ENCODE results near the gene DTNA.
"Not testable (repeated sequence)": the region's sequence is repeated elsewhere in the genome, so short reads cannot be mapped to it uniquely, and the experiment has no call there.

Gene DTNA

DNA sequence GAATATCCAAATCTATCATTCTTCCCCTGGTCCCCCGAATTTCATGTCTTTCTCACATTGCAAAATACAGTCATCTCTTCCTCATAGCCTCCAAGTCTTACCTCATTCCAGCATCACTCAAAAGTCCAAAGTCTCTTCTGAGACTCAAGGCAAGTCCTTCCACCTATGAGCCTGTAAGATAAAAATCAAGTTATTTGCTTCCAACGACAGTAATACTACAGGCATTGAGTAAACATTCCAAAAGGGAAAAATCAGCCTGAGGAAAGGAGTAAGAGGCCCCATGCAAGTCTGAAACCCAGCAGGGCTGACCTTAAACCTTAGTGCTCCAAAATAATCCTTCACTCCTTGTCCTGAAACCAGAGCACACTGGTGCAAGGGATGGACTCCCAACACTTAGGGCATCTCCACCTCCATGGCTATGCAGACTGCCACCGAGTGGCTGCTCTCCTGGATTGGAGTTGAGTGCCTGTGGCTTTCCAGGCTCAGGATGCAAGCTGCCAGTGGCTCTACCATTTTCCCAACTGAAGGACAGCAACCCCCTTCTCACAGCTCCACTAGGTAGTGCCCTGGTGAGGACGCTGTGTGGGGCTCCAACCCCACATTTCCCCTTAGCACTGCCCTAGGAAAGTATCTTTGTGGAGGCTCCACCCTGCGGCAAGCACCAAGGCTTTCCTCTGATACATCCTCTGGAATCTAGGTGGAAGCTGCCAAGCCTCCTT lies 16.3 kb downstream of the DTNA start:
- no peak for DNase-seq

GRCh38 chr18:34729264-34729663 lies 19.2 kb downstream of the DTNA start:
- DNase-seq = no peak

DNA sequence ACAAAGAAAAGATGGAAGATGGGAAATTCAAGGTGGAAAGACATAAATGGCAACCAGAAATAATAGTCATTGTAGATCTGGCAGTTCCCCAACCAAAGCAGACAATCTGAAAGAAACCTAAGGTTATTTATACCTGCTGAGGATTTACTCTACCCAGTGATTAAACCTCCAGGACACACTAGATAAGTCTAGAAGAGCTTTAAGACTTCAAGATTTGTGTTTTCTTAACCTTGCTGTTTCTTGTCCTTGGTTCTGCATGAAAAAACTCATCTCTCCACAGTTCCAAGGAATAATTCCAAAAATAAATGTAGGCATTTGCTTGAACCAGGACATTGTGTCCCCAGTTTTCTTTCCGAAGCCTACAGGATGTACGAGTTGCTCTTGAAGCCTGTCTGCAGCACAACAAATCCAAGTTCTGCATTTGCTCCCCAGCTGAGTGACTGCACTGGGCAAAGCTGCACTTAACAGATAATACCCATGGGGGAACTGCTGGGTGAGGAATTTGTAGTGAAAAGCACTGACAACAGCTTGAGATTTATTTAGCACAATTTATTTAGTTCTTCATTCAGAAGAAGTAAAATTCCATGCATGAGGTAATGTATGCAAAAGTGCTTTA lies 19.8 kb downstream of the DTNA start:
- DNase-seq = no peak

DNA sequence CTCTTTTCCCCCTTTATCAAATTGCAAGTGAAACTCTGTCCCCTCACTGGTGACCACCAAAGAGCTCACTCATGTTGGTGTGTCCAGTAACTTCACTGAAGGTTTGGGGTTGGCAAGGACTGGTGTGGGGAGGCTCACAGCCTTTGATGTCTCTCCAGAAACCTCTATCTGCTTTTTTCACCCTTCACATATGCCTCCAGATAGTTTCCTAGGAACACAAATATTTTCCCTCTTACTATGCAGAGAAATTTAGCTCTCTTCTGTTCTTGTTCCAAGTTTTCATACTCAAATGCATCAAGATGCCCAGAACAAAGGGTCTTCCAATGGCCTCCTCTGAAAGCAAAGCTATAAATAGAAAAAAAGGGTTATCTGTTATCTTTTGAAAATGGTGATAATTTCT lies 20.7 kb downstream of the DTNA start:
- no peak for DNase-seq

DNA sequence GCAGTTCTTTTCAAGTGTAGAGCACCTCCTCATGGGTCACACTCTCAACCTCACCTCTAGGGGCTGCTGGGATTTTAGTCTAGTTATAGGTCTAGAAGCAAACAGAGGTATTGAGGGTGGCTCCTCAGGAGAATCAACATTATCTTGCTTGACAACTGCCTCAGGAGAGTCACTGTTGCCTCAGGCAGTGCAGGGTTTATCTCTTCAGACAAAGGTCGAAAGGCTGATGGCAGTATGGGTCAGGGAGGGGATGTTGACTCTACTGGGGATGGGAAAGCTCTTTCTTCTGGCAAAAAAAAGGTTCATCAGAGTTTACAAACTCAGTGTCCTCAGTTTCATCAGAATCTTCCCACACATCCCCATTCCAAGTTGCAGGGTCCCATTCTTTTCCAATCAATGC lies 24.0 kb downstream of the DTNA start:
- no peak for DNase-seq

GRCh38 chr18:34734526-34734925 lies 24.4 kb downstream of the DTNA start:
- DNase-seq = not testable (repeated sequence)

DNA sequence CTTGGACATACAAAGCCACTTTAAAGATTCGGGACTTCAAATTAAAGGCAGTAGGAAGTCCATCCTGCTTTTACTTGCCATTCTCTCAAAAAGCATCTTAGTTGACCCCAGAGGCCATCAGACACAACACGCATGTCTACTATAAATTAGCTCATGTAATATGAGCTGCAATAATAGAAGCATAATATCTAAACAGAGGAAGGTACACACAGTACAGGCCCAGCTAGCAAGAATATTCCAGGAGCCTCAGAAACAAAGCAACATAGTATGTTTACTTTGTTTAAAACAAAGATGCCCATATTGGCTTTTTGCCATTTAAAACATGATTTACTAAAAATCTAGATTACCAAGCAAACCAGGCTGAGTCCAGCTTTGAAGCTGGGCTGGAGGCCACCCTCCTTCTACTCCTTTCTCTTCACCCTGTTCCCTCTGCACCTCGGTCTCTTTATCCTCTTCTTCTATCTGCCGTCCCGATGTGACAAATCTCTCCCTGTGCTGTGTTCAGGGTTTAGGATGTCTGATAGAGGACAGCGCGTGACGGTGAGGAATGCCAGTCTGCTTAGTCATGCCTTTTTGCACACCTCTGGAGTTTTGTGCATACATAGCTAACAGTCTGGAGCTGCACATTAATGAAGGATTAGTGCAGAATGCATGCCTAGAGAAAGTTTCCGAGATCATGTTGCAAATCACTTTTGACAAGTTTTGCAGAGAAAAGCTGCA lies 28.2 kb downstream of the DTNA start:
- no peak for DNase-seq

DNA sequence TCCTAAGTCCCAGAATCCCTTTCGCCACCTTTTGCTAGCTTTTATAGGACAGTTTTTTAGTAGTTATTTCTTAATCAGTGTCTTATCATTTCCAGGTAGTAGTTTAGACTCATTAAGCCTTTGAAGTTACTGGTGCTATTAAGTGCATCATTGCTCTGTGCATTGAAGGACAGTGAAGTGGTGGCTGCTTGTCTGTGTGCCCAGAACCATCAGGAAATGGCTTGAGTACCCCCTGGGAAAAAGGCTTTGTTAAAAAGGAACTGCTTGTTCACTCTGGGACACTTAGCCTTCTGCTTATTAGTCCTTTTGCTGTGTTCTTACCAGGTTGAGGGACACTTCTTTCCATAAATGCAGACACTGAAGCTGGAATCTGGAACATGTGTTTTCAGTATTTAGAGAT lies 30.0 kb downstream of the DTNA start:
- peak; percentile 39 for DNase-seq

GRCh38 chr18:34740724-34741123 lies 30.6 kb downstream of the DTNA start:
- no peak for DNase-seq

DNA sequence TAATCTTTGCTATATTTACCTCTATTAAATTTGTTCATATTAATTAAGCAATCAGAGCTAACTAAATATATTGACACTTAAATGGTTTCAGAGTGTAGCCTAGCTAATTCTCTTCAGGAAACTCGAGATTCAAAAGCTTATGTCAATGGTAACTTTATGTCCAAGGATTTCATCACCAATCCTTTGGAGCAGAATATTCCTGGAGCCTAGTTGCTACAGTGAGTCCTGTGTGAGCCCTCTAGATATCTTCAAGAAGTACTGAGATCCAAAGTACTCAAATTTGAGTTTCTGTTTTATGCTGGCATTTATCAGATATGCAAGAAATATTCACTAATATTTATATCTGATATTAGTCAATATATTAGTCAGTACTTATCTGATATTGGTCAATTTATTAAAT lies 31.3 kb downstream of the DTNA start:
- no peak for DNase-seq

DNA sequence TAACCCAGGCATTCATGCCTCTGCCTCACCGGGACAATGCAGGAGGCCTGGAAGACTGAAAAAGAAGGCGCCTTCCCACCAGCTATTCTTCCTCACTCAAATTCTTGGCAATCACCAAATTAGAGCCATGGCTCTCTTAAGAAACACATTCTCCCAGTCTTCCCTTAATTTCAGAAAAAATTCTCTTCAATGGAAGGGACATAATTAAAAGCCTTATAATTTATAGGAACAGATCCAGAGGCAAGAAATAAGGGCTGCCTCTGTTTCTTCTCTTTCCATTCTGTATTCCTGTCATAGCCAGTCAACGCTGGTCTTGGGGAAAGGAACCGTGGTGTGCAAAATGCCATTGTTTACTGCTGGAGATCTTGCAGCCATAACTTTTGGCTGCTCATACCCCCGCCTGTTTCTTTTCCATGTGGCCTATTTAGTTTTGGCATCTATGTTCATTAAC lies 32.8 kb downstream of the DTNA start:
- no peak for DNase-seq

GRCh38 chr18:34744569-34744968 lies 34.5 kb downstream of the DTNA start:
- no peak for DNase-seq

DNA sequence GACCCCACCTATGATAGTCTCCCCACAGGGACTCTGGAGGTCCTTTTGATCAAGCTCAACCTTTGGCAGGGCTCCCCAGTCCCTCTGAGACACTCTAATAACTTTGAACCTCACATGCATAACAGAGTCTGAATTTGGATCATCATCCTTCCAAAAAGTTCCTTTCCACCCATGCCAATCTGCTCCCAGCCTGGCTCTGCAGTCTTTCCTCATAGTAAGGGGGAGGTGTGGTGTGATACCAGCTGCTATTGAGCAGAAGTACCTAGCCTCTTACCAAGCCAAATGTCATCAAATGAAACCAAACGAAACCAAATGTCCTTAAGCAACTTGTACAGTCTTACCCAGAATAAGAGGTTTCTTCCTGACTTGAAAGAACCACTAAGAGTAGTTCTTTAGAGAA lies 36.5 kb downstream of the DTNA start:
- DNase-seq = peak; percentile 48

GRCh38 chr18:34749721-34750120 lies 39.6 kb downstream of the DTNA start:
- no peak for DNase-seq

- DNase-seq = no peak
Measured at GRCh38 chr18:34752056-34752455, 42.0 kb downstream of the DTNA start.

- DNase-seq = no peak
Measured at GRCh38 chr18:34754300-34754699, 44.2 kb downstream of the DTNA start.

DNA sequence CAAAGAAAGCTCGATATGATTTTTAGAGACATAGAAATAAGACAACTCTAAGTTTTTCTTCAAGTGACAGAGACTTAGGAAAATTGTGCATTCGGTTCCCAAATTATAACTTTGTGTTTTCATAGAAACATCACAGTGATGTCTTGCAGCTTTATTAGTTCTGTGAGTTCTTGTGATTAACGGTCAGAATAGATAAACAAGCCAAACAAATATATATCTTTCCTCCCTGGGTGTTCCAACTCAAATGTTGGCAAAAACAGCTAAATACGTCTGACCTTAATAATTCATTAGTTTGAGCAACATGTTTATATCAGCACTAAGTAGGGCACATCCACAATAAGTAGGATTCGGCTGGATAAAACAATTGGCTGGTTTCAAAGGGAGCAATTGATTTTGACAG lies 47.6 kb downstream of the DTNA start:
- DNase-seq = no peak

DNA sequence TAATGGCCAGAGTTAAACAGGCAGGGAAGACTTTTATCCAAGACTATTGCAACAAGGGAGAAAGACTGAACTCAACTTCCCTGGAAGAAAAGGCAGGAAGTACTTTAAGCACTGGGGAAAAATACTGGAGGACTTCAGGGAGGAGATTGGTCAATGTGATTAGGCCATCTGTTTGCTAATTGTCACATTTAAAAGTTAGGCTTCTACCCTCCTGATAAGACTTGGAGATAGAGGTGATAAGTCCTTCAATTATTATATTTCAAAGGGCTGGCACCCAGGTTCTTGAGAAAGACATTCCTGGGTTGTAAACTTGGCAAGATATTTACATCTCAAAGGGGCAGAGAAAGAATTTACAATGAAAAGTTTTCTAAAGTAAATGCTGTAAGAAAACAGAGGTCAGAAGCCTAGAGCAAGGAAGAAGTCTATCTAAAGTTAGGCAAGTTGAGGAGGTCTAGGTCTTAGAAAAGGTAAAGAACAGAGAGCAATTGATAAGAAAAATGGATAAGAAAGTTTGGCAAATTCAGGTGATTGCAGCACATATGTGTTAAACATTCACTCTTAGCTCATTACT lies 48.4 kb downstream of the DTNA start:
- DNase-seq = no peak

DNA sequence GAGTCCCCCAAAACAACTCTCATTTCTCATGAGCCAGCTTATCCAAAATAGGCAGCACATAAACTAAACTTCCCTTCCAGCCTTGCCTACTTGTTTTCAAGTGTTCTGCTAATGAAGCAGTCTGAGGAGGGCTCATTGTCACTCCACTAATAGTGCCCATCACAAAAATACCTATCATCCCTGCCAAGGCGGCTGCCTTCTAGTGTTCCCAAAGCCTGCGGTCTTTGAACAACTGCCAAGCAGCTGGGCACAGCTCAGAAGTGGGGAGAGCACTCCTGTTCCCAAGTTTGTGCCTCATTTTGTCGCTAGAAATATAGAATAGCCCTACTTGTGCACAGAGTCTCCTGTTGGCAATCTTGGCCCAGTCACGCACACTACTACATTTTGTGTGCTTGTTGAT lies 50.3 kb downstream of the DTNA start:
- DNase-seq = peak; percentile 76

GRCh38 chr18:34764451-34764850 lies 54.4 kb downstream of the DTNA start:
- DNase-seq = peak; percentile 43

GRCh38 chr18:34767601-34768027 lies 57.5 kb downstream of the DTNA start:
- DNase-seq = no peak

DNA sequence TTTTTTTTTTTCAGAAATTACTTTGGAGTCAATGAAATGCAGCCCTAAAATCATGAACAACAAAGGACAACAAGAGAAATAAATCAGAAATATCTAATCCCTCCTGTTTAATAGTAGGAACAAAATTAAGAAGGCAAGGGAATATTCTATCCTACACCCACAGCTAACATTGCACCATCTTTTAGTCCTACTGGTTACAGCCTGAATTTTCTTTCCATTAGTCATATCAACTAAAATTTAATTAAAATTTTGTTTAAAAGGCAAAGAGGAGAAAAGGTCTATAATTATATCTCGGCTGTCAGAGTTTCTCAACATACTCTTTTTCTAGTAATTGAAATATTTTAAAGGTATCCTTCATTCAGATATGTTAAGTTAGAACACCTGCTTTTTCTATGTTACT lies 61.9 kb downstream of the DTNA start:
- DNase-seq = no peak

DNA sequence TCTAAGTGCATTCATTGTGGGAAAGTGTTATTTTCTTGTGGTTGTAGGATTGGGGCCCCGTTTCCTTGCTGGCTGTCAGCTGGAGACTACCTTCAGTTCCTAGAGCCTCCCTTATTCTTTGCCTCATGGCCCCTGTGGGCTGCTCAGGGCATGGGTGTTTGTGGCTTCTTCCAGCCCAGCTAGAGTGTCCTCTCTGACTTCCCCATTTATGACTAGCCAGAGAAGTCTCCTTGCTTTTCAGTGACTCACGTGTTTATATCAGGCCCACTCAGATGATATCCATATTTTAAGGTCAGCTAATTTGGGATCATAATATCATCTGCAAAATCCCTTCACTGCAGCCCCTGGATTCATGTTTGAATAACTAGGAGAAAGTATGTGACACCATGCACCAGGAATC lies 62.8 kb downstream of the DTNA start:
- DNase-seq = no peak

DNA sequence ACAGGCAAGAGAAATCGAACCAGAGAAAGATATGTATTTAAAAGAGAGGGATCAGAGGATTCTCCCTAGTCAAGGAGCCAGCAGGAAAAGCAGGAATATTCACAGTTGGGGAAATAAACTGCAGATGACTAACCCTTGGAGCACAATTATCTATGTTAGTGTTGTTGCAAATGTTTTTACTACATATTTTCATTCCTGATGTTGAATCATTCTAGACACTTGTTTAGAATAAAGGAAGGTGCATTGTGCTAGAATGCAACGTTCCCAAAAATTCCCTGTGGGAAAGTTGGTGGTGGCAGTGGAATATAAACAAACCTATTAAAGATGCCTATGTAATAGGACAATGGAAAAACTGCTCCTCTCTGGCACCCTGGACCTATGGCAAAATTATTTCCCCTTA lies 63.3 kb downstream of the DTNA start:
- no peak for DNase-seq

Data from DMS79 (cell line).